Endothelial cell of umbilical vein (primary cell): ENCODE data around the gene DAND5.

ENCODE experiments used
- EZH2 ChIP-seq: IDR thresholded peaks from 2 replicates; pipeline ENCODE4 v1.6.1; 2012; ENCODE audit warnings: borderline replicate concordance, low read depth, mild to moderate bottlenecking, moderate library complexity, low read length, inconsistent platforms; ENCODE audit not compliant: severe bottlenecking
- FOS ChIP-seq: IDR thresholded peaks from 2 replicates; pipeline ENCODE4 v1.6.1; 2011; ENCODE audit warnings: mild to moderate bottlenecking, low read length, moderate library complexity, borderline replicate concordance; ENCODE audit not compliant: insufficient read depth
- GATA2 ChIP-seq: IDR thresholded peaks from 2 replicates; pipeline ENCODE4 v1.7.0; 2011; ENCODE audit warnings: low read depth, mild to moderate bottlenecking, moderate library complexity, mixed read lengths, low read length; ENCODE audit not compliant: insufficient read length, insufficient read depth
- JUN ChIP-seq: IDR thresholded peaks from 2 replicates; pipeline ENCODE4 v1.6.1; 2011; ENCODE audit warnings: borderline replicate concordance, low read depth; ENCODE audit not compliant: insufficient read length, insufficient read depth
- MYC ChIP-seq: IDR thresholded peaks from one replicate; pipeline ENCODE4 v1.6.1; 2011; ENCODE audit warnings: mild to moderate bottlenecking, low read depth, low read length
- POLR2A ChIP-seq: IDR thresholded peaks from 2 replicates; pipeline ENCODE4 v1.6.1; 2012; ENCODE audit warnings: low read depth, mild to moderate bottlenecking, control low read depth, low read length
- POLR2AphosphoS5 ChIP-seq: IDR thresholded peaks from 2 replicates; pipeline ENCODE4 v1.6.1; 2012; ENCODE audit warnings: low read depth, mild to moderate bottlenecking, control low read depth, low read length, moderate library complexity; ENCODE audit not compliant: insufficient read depth
- TF ChIP-seq, protein P1 (sequence below), 2 donors: IDR thresholded peaks; 1 replicate in 1 of 2; 2 replicates in 1 of 2; pipeline ENCODE4 v1.5.1; 2011; ENCODE audit warnings: low read length in 2 of 2, mild to moderate bottlenecking in 2 of 2, moderate library complexity in 2 of 2, control low read depth in 1 of 2, inconsistent platforms in 1 of 2, low read depth in 1 of 2; ENCODE audit not compliant: insufficient read depth in 1 of 2; ENCODE audit errors: extremely low read depth in 1 of 2
- TF ChIP-seq, protein P2 (sequence below): IDR thresholded peaks from 2 replicates; pipeline ENCODE4 v1.6.1; 2011; ENCODE audit not compliant: insufficient read depth, insufficient read length

DNA sequence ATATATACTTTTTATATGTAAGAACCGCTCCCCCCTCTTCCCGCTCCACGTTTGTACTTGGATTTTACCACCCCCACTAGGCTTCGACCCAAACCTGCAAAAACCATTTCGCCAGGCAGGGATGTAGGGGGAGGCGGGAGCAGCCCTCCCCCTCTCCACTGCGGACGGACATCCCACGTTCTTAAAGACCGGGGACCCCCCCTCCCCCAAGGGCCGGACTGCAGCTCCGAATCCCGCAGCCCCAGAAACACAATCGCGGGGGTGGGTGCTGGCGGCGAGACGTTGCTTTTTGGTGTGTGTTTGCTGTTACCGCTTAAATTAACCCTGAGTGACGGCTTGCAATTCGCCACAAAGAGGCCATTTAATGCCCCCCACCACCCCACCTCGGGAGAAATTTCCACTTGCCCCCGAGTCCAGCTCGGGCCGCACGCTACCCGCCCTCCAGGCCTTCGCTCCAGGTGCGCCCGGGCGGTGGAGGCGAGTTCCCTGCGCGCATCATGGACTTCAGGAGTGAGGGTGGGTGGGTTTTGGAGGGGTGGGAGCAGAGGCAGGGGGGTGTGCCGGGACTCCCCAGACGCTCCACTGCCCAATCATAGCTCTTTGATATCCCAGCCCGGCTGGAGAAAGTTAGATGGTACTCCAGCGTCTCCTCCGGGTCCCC, 41.7 kb downstream of the DAND5 start:
- TF ChIP-seq FOS (no peak), EZH2 (no peak), POLR2A (no peak), POLR2AphosphoS5 (no peak), GATA2 (no peak), JUN (no peak), MYC (no peak)
- TF ChIP-seq, protein P1, sequence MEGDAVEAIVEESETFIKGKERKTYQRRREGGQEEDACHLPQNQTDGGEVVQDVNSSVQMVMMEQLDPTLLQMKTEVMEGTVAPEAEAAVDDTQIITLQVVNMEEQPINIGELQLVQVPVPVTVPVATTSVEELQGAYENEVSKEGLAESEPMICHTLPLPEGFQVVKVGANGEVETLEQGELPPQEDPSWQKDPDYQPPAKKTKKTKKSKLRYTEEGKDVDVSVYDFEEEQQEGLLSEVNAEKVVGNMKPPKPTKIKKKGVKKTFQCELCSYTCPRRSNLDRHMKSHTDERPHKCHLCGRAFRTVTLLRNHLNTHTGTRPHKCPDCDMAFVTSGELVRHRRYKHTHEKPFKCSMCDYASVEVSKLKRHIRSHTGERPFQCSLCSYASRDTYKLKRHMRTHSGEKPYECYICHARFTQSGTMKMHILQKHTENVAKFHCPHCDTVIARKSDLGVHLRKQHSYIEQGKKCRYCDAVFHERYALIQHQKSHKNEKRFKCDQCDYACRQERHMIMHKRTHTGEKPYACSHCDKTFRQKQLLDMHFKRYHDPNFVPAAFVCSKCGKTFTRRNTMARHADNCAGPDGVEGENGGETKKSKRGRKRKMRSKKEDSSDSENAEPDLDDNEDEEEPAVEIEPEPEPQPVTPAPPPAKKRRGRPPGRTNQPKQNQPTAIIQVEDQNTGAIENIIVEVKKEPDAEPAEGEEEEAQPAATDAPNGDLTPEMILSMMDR (IDR thresholded peaks at IDR 0.05; ENCODE audit: extremely low read depth in 1 of 2, insufficient read depth in 1 of 2, low read depth in 1 of 2, low read length in 2 of 2): no peak
- TF ChIP-seq, protein P2, sequence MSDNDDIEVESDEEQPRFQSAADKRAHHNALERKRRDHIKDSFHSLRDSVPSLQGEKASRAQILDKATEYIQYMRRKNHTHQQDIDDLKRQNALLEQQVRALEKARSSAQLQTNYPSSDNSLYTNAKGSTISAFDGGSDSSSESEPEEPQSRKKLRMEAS: no peak
